SK-MEL-5 (cell line): ENCODE results near the gene LETM1. TPM values are rescaled to one million over a fixed set of nuclear protein-coding genes. Genes with fewer than 3 reads are reported as not detected.

Experiments
- DNase-seq: peaks from one replicate; pipeline ENCODE4 v3.0.0-alpha.2; 2016; ENCODE audit warnings: low read depth, low spot score
- in situ Hi-C: cut with HindIII; loops from 2 replicates; pipeline ENCODE4 v1.10.0; 2016; ENCODE audit warnings: low sequenced_read_pairs, high pct_unique_total_duplicates, low pct_unique_long_range_greater_than_20kb
- total RNA-seq: library from RNA; depleted of rRNA; stranded (reverse); fragments of >200 nt; shearing (Covaris generic); gene quantifications from 2 replicates; pipeline ENCODE4 v1.2.3, GENCODE V29; 2014

Gene LETM1
- total RNA-seq, 1 experiment from 2014 or later: 45.9 TPM

- DNase-seq: no peak
- in situ Hi-C loops: no loop called here
These were observed 50.3 kb downstream of the LETM1 start for GRCh38 chr4:1805493-1806222.

DNA sequence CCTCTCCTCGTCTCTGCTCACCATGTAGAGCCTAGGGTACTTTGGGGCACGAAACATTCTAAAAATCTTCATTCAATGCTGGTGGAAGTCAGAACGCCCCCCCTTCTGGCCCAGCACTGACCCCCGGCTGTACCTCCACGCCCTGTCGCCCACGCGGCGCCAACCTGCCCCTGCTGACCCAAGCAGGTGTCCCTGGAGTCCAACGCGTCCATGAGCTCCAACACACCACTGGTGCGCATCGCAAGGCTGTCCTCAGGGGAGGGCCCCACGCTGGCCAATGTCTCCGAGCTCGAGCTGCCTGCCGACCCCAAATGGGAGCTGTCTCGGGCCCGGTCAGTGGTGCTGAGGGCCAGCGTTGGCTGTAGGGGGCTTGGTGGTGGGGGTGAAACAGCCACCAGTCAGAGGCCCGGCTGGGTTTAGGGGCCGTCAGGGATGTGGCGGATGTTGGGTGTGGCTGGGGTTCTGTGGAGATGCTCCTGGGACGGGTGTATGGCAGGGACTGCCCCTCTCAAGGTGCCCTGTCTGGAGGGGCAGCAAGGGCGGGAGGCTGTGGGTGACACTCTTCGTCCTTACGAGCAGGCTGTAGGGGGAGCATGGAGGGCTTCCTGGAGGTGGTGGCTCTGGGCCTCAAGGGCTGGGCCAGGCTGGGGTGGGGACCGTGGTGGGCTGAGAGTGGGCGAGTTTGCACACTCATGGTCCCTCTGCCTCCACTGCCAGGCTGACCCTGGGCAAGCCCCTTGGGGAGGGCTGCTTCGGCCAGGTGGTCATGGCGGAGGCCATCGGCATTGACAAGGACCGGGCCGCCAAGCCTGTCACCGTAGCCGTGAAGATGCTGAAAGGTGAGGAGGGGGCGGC is 51.1 kb downstream of the LETM1 start:
- in situ Hi-C loops: no loop called here
- no peak for DNase-seq

DNA sequence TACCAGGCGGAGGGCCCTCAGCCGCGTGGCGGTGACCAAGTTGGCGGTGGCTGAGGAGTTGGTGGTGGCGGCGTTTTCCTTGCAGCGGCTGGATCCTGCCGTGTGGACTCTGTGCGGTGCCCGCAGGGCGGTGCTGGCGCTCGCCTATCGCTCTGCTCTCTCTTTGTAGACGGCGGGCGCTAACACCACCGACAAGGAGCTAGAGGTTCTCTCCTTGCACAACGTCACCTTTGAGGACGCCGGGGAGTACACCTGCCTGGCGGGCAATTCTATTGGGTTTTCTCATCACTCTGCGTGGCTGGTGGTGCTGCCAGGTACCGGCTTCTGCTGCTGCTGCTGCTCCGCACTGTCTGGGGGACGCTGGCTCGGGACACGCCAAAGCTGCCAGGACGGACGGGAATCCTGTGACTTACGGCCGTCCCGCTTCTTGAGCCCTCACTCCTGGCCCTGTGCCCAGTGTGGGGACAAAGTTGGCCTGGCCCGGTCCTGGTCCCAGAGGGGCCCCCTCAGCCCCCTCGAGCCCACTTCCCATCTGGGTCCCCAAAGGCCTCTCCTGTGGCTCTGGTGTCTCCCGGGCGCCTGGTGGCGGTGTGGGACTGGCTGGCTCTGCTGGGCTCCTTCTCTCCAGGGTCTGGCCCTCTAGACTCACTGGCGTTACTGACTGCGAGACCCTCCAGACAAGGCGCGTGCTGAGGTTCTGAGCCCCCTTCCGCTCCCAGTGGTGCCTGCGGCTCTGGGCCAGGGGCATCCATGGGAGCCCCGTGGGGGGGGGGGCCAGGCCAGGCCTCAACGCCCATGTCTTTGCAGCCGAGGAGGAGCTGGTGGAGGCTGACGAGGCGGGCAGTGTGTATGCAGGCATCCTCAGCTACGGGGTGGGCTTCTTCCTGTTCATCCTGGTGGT is 52.2 kb downstream of the LETM1 start:
- DNase-seq: no peak
- in situ Hi-C loops: no loop called here

GRCh38 chr4:1802720-1803522 is 53.0 kb downstream of the LETM1 start:
- DNase-seq: no peak
- in situ Hi-C loops: no loop called here

- no peak for DNase-seq
- in situ Hi-C loops: no loop called here
These were observed 53.7 kb downstream of the LETM1 start for GRCh38 chr4:1802151-1802715.

DNA sequence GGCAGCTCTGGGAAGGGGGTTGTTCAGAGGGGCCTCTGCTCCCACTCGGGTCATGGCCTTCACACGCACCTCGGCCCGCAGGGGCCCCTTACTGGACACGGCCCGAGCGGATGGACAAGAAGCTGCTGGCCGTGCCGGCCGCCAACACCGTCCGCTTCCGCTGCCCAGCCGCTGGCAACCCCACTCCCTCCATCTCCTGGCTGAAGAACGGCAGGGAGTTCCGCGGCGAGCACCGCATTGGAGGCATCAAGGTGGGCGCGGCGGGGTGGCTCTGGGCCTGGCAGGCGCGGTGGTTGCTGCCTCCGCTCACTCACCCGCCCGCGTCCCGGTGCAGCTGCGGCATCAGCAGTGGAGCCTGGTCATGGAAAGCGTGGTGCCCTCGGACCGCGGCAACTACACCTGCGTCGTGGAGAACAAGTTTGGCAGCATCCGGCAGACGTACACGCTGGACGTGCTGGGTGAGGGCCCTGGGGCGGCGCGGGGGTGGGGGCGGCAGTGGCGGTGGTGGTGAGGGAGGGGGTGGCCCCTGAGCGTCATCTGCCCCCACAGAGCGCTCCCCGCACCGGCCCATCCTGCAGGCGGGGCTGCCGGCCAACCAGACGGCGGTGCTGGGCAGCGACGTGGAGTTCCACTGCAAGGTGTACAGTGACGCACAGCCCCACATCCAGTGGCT is 54.5 kb downstream of the LETM1 start:
- no peak for DNase-seq
- in situ Hi-C loops: no loop called here

DNA sequence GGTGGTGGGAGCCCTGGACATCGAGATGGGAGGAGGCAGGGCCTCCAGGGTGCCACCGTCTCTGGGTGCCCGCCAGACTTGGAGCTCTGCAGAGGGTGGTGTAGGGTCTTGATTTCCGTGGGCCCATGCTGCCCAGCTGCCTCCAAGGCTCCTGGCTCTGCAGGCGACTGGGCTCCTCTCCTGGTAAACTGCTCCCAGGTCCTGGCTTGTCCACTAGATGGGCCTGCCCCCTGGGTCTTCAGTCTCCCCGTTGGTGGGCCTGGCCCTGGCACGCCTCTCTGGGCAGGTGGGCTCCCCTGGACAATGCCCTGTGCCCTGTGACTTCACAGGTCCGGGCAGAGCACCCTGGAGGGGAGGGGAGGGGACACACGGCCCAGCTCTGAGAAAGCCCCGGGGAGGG is 55.2 kb downstream of the LETM1 start:
- DNase-seq: no peak
- in situ Hi-C loops: no loop called here

- in situ Hi-C loops: no loop called here
These were observed 56.3 kb downstream of the LETM1 start for GRCh38 chr4:1799387-1800375.

GRCh38 chr4:1798580-1799386 is 57.2 kb downstream of the LETM1 start:
- in situ Hi-C loops: no loop called here
- DNase-seq: no peak

More at GRCh38 chr4:1799387-1800375, 56.3 kb downstream of the LETM1 start:
- no peak for DNase-seq

GRCh38 chr4:1797861-1798579 is 57.9 kb downstream of the LETM1 start:
- in situ Hi-C loops: no loop called here
- no peak for DNase-seq

- DNase-seq: no peak
- in situ Hi-C loops: no loop called here
These were observed 58.6 kb downstream of the LETM1 start for GRCh38 chr4:1797298-1797860.

- no peak for DNase-seq
- in situ Hi-C loops: no loop called here
These were observed 59.3 kb downstream of the LETM1 start for GRCh38 chr4:1796486-1797204.
